ENCODE data around the gene CFHR1. TPM values are rescaled to one million over a fixed set of nuclear protein-coding genes. Genes with fewer than 3 reads are reported as not detected.
"Not testable (repeated sequence)": the region's sequence is repeated elsewhere in the genome, so short reads cannot be mapped to it uniquely, and the experiment has no call there.

CFHR1 gene
- not detected in 2 replicates for total RNA-seq (2014; rRNA removed; shearing (Covaris generic))

- DNase-seq (ENCODE audit: low read depth): not testable (repeated sequence)
Observed at GRCh38 chr1:196819531-196819930, at the start of gene CFHR1. CFHR1 (plus strand) TSS chr1:196819731; CDS start chr1:196819845, 114 bp downstream.

- not testable (repeated sequence) for DNase-seq (ENCODE audit: low read depth)
Observed at GRCh38 chr1:196769823-196770222, 49.7 kb upstream of the CFHR1 start.

GRCh38 chr1:196773713-196774112 is 45.8 kb upstream of the CFHR1 start:
- no peak for DNase-seq (ENCODE audit: low read depth)

DNA sequence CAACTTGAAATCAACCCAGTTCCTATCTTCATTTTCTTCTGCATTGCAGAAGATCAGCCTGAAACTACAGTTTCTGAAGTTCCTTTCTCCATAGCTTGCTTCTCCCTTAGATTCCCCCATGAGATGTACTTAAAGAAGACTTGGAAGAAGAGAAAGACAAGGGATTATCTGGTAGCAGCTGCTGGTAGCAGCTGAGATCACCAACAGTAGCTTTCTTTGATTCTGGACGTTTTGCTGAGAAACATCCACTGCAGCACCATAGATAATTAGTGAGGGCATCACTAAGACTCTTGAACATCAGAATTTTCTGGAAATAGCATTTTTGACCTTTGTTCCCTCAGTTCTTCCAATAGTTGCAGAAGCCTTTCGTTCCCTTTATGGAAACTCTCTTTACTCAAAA is 45.4 kb upstream of the CFHR1 start:
- DNase-seq (ENCODE audit: low read depth): no peak

- DNase-seq (ENCODE audit: low read depth): no peak
Observed at GRCh38 chr1:196774603-196775002, 44.9 kb upstream of the CFHR1 start, which contains the start of gene CFHR3. CFHR3 (plus strand) TSS chr1:196774840; CDS start chr1:196774887, 47 bp downstream.

DNA sequence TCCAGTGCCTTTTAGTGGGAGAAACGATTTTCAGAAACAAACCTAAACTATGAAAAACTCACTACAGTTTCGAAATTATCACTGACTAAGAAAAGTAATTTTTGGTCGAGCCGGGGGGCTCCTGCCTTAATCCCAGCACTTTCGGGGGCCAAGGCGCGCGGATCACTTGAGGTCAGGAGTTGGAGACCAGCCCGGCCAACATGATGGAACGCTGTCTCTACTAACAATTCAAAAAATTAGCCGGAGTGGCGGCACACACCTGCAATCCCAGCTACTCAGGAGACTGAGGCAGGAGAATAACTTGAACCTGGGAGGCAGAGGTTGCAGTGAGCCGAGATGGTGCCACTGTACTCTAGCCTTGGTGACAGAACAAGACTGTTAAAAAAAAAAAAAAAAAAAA is 41.9 kb upstream of the CFHR1 start:
- DNase-seq (ENCODE audit: low read depth): no peak

- DNase-seq (ENCODE audit: low read depth): peak; percentile 5
Observed at GRCh38 chr1:196779093-196779492, 40.4 kb upstream of the CFHR1 start.

DNA sequence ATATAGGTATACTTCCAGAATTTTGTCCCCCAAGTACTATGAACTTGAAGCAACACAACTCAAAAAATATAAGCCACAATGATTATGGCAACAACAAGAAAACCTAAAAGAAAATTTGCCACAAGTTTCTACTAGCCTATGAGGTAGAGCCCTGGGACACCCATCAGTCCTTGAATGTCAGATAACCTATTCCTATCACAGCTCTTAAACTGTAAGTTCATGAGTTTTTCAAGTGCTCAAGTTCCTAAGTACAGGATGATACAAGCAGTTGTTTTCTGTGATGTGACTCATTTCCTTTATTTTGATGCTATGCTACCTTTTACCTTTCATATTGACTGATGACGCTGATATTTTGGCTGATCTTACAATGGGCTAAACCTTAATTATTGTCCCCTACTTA is 28.3 kb upstream of the CFHR1 start:
- DNase-seq (ENCODE audit: low read depth): not testable (repeated sequence)

DNA sequence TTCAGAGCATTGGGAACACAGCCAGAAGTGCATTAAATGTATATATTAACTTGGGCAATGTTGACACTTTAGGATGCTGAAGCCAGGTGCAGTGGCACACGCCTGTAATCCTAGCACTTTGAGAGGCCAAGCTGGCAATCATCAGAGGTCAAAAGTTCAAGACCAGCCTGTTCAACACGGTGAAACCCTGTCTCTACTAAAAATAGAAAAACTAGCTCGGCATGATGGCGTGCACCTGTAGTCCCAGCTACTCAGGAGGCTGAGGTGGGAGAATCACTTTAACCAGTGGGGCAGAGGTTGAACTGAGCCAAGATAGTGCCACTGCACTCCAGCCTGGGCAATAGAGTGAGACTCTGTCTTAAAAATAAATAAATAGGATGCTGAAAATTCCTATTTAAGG is 25.4 kb upstream of the CFHR1 start:
- not testable (repeated sequence) for DNase-seq (ENCODE audit: low read depth)

DNA sequence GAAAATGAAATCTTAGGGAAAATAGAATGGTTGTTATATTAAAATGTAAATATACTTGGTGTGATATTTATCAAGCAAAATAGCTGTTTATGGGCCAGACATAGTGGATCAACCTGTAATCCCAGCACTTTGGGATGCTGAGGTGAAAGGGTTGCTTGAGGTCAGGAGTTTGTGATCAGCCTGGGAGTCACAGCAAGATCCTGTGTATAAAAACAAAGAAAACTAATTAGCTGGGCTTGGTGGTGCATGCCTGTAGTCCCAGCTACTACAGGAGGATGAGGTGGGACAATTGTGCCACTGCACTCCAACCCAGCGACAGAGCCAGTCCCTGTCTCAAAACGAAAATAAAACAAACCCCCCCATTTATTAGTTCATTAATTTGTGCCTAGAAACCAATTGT is 21.6 kb upstream of the CFHR1 start:
- no peak for DNase-seq (ENCODE audit: low read depth)

GRCh38 chr1:196801920-196802319 is 17.6 kb upstream of the CFHR1 start:
- DNase-seq (ENCODE audit: low read depth): not testable (repeated sequence)

DNA sequence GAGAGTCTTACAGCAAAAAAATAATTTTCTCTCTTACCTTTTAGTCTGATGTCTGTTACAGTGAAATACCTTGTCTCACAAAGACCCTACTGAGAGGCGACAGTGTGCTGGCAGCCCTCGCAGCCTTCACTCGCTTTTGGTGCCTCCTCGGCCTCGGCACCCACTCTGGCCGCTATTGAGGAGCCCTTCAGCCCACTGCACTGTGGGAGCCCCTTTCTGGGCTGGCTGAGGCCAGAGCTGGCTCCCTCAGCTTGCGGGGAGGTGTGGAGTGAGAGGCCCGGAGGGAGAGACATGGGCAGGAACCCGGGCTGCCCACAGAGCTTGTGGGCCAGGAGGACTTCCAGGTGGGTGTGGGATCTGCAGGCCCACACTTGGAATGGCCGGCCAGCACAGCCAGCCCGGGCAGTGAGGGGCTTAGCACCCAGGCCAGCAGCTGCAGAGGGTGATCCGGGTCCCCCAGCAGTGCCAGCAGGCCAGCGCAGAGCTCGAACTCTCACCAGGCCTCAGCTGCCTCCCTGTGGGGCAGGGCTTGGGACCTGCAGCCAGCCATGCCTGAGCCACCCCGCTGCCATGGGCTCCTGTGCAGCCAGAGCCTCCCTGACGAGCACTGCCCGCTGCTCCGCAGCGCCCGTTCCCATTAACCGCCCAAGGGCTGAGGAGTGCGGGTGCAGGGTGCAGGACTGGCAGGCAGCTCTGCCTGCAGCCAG is 10.8 kb upstream of the CFHR1 start:
- DNase-seq (ENCODE audit: low read depth): no peak

GRCh38 chr1:196817442-196817841 is 2.1 kb upstream of the CFHR1 start:
- not testable (repeated sequence) for DNase-seq (ENCODE audit: low read depth)

GRCh38 chr1:196827860-196828259 is 8.3 kb downstream of the CFHR1 start:
- DNase-seq (ENCODE audit: low read depth): peak; percentile 12

DNA sequence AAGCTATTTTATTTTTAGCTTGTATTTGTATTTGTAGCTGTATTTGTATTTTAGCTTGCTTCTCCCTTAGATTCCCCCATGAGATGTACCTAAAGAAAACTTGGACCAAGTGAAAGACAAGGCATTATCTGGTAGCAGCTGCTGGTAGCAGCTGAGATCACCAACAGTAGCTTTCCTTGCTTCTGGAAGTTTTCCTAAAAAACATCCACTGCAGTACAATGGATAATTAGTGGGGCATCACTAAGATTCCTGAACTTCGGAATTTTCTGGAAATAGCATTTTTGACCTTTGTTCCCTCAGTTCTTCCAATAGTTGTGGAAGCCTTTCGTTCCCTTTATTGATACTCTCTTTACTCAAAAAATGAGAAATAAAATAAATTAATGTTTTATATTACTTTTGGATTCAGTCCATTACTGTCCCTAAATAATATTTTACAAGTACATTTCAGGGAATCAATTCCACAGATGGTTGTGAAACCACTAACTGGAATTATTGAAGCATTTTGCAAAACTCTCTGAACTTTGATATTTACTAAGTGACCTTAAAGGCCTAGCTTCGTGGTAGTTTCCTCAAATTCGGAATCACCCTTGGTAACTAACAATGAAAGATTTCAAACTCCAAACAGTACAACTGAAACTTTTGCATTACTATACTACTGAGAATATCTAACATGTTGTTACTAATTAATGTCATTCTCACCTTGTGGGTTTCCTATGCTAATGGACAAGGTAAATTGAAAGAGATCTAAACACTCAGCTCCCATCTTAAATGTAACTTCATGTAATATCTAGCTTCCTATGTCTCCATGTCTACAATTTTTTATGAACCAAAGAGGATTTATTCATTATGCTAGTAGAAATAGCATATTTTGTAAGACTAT is 30.3 kb downstream of the CFHR1 start:
- not testable (repeated sequence) for DNase-seq (ENCODE audit: low read depth)

DNA sequence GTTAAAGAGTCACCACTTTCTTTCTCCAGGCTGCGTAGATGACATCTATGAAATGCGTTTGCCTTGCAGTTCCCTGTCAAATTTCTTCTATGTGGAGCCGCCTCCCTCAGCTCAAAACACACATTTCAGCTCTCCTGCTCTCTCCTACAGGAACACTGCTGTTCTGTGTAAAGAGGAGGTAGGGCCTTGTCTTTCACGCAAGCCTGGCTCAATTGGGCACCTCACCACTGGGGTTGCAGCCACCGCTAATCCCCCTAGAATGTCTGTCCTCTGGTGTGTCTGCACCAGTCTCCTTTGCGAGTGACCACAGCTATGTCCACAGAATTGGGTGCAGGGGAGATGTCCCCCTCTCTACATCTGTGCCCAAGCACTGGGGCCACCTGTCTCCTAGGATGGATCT is 36.5 kb downstream of the CFHR1 start:
- DNase-seq (ENCODE audit: low read depth): no peak

DNA sequence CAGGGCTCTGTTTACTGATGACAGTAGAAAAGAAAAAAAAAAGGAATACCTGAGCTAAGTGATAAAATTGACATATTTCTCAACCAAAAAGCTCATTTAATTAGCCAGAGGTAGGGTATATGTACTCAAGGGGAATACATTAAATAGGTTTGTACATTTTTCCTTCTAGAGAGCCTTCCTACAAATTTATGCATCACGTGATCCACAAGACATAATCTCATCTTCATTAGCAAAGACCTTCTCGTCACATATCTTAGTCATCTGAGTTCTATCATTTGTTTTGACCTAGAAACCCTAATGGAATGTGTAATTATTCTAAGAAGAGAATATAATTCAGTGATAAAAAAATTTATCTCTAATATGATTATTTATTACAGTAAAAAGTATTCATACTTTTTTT is 37.7 kb downstream of the CFHR1 start:
- DNase-seq (ENCODE audit: low read depth): no peak

DNA sequence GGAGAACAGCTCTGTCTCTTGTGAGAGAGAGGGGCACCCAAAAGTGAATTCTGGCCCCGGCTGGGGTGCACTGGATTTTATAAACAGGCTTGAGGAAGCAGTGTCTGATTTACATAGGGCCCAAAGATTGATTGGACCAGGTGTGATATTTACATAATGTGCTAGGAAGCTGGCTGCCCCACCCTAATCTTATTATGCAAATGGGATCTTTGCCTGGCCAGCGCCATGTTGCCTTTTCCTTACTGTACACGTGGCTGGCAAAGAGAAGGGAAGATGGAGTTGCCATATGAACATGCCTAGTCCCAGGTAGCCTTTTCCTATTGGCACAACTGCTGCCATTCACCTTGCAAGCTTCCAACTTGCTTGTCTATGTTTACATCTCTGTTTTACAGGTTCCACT is 39.3 kb downstream of the CFHR1 start:
- DNase-seq (ENCODE audit: low read depth): no peak

- no peak for DNase-seq (ENCODE audit: low read depth)
Observed at GRCh38 chr1:196860323-196860884, 40.9 kb downstream of the CFHR1 start.

- no peak for DNase-seq (ENCODE audit: low read depth)
Observed at GRCh38 chr1:196861429-196861828, 41.9 kb downstream of the CFHR1 start.

DNA sequence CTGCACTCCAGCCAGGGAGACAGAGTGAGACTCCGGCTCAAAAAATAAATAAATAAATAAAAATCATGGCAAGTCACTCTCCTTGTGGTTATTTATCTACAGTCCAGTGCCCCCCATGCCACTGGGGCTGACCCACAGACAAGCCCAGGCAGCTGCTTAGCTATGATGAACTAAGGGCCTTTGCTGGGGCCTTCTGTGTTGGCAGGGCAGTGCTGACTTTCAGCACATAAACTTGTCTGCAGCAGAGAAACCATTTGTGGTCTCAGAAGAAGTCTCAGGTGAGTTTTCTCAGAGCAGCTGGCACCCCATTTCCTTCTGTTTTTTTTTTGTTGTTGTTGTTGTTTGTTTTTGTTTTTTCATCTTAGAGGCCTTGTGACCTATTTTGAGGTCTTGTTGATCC is 47.4 kb downstream of the CFHR1 start:
- no peak for DNase-seq (ENCODE audit: low read depth)

DNA sequence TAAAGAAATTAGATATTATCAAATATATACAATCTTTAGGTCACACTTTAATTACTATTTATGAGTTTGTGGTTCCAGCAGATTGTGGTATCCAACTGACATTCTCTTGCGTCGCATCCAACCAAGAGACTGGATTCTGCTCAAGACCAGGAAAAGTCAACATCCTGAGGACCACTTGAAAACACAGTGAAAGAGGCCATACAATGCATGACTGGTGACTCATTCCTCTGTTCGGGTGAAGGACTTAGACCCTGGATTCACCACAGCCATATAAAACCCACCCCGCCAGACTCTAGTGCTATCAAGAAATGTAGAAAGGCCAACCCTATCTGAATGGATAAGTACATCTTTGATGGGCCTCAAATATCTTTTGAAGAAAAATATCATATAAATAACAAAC is 53.9 kb downstream of the CFHR1 start:
- DNase-seq (ENCODE audit: low read depth): peak; percentile 19

DNA sequence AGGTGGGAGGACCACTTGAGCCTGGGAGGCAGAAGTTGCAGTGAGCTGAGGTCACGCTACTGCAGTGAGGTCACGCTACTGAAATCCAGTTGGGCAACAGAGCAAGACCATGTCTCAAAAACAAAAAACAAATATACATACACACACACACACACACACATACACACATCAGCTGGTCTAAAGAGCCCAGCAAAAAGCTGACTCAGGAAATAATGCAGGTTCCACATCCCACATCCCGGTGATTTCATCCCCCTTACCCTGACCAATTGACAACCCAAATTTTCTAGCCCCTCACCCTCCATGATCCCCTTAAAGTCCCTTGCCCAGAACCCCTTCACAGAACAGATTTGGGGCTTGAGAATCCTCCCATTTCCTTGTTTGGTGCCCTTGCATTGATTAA is 56.4 kb downstream of the CFHR1 start:
- no peak for DNase-seq (ENCODE audit: low read depth)

Data from Daoy (cell line).